Measurements from ENCODE around the gene FAM169A.
"Not testable (repeated sequence)": the region's sequence is repeated elsewhere in the genome, so short reads cannot be mapped to it uniquely, and the experiment has no call there.

Gene FAM169A

GRCh38 chr5:74798977-74799911 is 66.9 kb downstream of the FAM169A start:
- no peak for DNase-seq

GRCh38 chr5:74791669-74792068 is 74.5 kb downstream of the FAM169A start:
- DNase-seq, result not testable (repeated sequence)

- no peak for DNase-seq
Observed at GRCh38 chr5:74787424-74787823, 78.8 kb downstream of the FAM169A start.

GRCh38 chr5:74786851-74787250 is 79.3 kb downstream of the FAM169A start:
- DNase-seq, result no peak

- no peak for DNase-seq
Observed at GRCh38 chr5:74778609-74779008, 87.6 kb downstream of the FAM169A start.

GRCh38 chr5:74772359-74772758 is 93.8 kb downstream of the FAM169A start:
- DNase-seq, result no peak

GRCh38 chr5:74767579-74767913 is 98.6 kb downstream of the FAM169A start:
- peak in 1 of 6 experiments; percentile 26 for DNase-seq

- DNase-seq, result peak; percentile 84 to 94 (median 91)
Observed at GRCh38 chr5:74766849-74767578, 99.2 kb downstream of the FAM169A start, which contains the start of the genes GFM2 and NSA2. TSS of gene GFM2 (minus strand) at chr5:74767117. CDS start at chr5:74763742, 3,375 bp downstream. TSS of gene NSA2 (plus strand) at chr5:74767249. CDS start at chr5:74767361, 112 bp downstream.

GRCh38 chr5:74766418-74766848 is 99.8 kb downstream of the FAM169A start:
- peak in 4 of 6 experiments; percentile 0 to 58 (median 44) for DNase-seq

- DNase-seq, result peak in 1 of 6 experiments; percentile 1
Observed at GRCh38 chr5:74765929-74766328, 100.3 kb downstream of the FAM169A start.

- DNase-seq, result no peak
Observed at GRCh38 chr5:74765201-74765600, 101.0 kb downstream of the FAM169A start.

GRCh38 chr5:74763504-74763903 is 102.7 kb downstream of the FAM169A start:
- no peak for DNase-seq

GRCh38 chr5:74762599-74762998 is 103.6 kb downstream of the FAM169A start:
- no peak for DNase-seq

GRCh38 chr5:74761241-74761640 is 104.9 kb downstream of the FAM169A start:
- DNase-seq, result no peak

GRCh38 chr5:74748742-74749141 is 117.4 kb downstream of the FAM169A start:
- DNase-seq, result not testable (repeated sequence)

- no peak for DNase-seq
Observed at GRCh38 chr5:74738406-74738805, 127.8 kb downstream of the FAM169A start.

GRCh38 chr5:74736759-74737158 is 129.4 kb downstream of the FAM169A start:
- DNase-seq, result no peak

Data from stimulated activated naive CD4-positive, alpha-beta T cell (primary cell).